HT1080 (cell line): ENCODE data around the gene HOATZ. TPM values are rescaled to one million over a fixed set of nuclear protein-coding genes. Genes with fewer than 3 reads are reported as not detected.

Source experiments
- DNase-seq: peaks from one replicate; pipeline ENCODE4 v3.0.0-alpha.2; 2015; ENCODE audit warnings: low read depth
- polyA plus RNA-seq, 2 experiments: library from polyadenylated mRNA; depleted of rRNA; stranded (reverse); fragments of >200 nt; gene quantifications; 2 replicates each; pipeline ENCODE4 v1.2.3, GENCODE V29; 2015
- total RNA-seq: library from RNA; depleted of rRNA; stranded (reverse); fragments of >200 nt; shearing (Covaris generic); gene quantifications from 2 replicates; pipeline ENCODE4 v1.2.3, GENCODE V29; 2014; rRNA removed

HOATZ gene
- not detected in 2 replicates for total RNA-seq
- polyA plus RNA-seq (2015; cell fraction: cytosol; rRNA removed), result not detected in 2 replicates
- not detected in 2 replicates for polyA plus RNA-seq (2015; cell fraction: nucleus; rRNA removed)

- DNase-seq, result no peak
These were observed at the start of gene HOATZ for GRCh38 chr11:111514216-111515031. Gene HOATZ, plus strand, starts transcription at chr11:111514778. Its CDS starts 7 bp downstream, at chr11:111514785.

- DNase-seq, result peak; percentile 75
These were observed 49.2 kb upstream of the HOATZ start for GRCh38 chr11:111465400-111465799.

GRCh38 chr11:111466615-111467014 is 48.0 kb upstream of the HOATZ start:
- DNase-seq, result no peak

GRCh38 chr11:111469200-111469599 is 45.4 kb upstream of the HOATZ start:
- no peak for DNase-seq

- DNase-seq, result no peak
These were observed 42.4 kb upstream of the HOATZ start for GRCh38 chr11:111472228-111472627.

GRCh38 chr11:111474432-111474831 is 40.1 kb upstream of the HOATZ start:
- no peak for DNase-seq

GRCh38 chr11:111476366-111476765 is 38.2 kb upstream of the HOATZ start:
- DNase-seq, result no peak

- no peak for DNase-seq
These were observed 37.6 kb upstream of the HOATZ start for GRCh38 chr11:111476956-111477355.

- no peak for DNase-seq
These were observed 36.7 kb upstream of the HOATZ start for GRCh38 chr11:111477898-111478297.

GRCh38 chr11:111479666-111480065 is 34.9 kb upstream of the HOATZ start:
- DNase-seq, result no peak

- no peak for DNase-seq
These were observed 31.1 kb upstream of the HOATZ start for GRCh38 chr11:111483431-111483830.

- no peak for DNase-seq
These were observed 24.1 kb upstream of the HOATZ start for GRCh38 chr11:111490496-111490895.

- DNase-seq, result no peak
These were observed 20.5 kb upstream of the HOATZ start for GRCh38 chr11:111494040-111494439.

- no peak for DNase-seq
These were observed 15.1 kb upstream of the HOATZ start for GRCh38 chr11:111499483-111499882.

GRCh38 chr11:111500481-111500880 is 14.1 kb upstream of the HOATZ start:
- no peak for DNase-seq

GRCh38 chr11:111502611-111503010 is 12.0 kb upstream of the HOATZ start:
- no peak for DNase-seq

GRCh38 chr11:111510311-111510710 is 4.3 kb upstream of the HOATZ start:
- DNase-seq, result no peak

GRCh38 chr11:111512296-111513239 is 2.0 kb upstream of the HOATZ start, which contains the start of gene BTG4:
Gene BTG4, minus strand, starts transcription at chr11:111512386. Its CDS starts 13,610 bp downstream, at chr11:111498776.
- DNase-seq, result no peak

- no peak for DNase-seq
These were observed 1.4 kb upstream of the HOATZ start for GRCh38 chr11:111513240-111513605.

- DNase-seq, result no peak
These were observed 1.0 kb downstream of the HOATZ start for GRCh38 chr11:111515591-111515990.

- no peak for DNase-seq
These were observed 4.1 kb downstream of the HOATZ start for GRCh38 chr11:111518668-111519067.

- DNase-seq, result no peak
These were observed 6.0 kb downstream of the HOATZ start for GRCh38 chr11:111520560-111520959.
